22Rv1 (cell line): ENCODE measurements around the gene DGKG.

Experiments
- ZFX ChIP-seq: fragments of 450-650 bp; IDR thresholded peaks from 2 replicates; pipeline ENCODE4 v1.6.1; 2017; ENCODE audit warnings: antibody characterized with exemption, borderline replicate concordance
- TF ChIP-seq, protein P1 (sequence below): fragments of 450-650 bp; IDR thresholded peaks from 2 replicates; pipeline ENCODE4 v1.5.1; 2017; ENCODE audit warnings: mild to moderate bottlenecking

DNA sequence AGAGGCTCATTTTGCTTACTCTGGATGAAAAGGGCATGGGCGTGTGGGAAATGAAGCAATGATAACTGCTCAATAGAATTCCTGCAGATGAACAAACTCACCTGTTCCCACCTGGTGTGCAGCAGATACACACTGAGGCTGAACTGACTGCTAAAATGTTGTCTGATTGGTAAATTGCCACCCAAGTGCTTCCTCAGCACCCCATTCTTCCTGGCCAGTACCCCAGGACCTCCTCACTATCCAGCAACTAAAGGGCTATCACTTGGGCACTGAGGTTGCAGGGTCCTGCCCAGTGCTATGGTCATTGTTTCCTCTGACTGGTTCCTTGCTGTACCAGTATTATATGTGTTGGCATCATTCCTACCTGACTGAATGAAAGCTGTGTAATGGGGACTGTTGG is 38.0 kb upstream of the DGKG start:
- TF ChIP-seq, protein P1, sequence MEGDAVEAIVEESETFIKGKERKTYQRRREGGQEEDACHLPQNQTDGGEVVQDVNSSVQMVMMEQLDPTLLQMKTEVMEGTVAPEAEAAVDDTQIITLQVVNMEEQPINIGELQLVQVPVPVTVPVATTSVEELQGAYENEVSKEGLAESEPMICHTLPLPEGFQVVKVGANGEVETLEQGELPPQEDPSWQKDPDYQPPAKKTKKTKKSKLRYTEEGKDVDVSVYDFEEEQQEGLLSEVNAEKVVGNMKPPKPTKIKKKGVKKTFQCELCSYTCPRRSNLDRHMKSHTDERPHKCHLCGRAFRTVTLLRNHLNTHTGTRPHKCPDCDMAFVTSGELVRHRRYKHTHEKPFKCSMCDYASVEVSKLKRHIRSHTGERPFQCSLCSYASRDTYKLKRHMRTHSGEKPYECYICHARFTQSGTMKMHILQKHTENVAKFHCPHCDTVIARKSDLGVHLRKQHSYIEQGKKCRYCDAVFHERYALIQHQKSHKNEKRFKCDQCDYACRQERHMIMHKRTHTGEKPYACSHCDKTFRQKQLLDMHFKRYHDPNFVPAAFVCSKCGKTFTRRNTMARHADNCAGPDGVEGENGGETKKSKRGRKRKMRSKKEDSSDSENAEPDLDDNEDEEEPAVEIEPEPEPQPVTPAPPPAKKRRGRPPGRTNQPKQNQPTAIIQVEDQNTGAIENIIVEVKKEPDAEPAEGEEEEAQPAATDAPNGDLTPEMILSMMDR = no peak
- TF ChIP-seq ZFX = no peak
